ENCODE data around the gene TNNI3K.

TNNI3K gene

DNA sequence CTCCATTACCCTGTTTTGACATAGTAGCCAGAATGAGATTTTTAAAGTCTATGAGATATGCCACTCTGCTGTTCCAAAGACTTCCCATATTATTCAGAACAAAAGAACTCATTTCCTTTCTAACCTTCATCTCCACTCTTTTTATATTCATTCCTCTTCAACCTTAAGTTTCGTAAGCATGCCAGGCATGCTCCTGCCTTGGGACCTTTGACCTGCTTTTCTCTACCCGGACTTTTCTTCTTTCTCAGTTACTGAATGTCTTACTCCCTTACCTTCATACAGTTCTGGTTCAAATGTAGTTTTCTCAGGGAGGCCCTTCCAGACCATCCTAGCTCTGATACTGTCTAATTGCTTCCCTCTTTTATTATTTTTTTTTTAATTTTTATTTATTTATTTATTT lies 81.1 kb downstream of the TNNI3K start:
- FAIRE-seq: no peak

- no peak for FAIRE-seq
Observed at GRCh38 chr1:74317663-74318062, 82.5 kb downstream of the TNNI3K start.

DNA sequence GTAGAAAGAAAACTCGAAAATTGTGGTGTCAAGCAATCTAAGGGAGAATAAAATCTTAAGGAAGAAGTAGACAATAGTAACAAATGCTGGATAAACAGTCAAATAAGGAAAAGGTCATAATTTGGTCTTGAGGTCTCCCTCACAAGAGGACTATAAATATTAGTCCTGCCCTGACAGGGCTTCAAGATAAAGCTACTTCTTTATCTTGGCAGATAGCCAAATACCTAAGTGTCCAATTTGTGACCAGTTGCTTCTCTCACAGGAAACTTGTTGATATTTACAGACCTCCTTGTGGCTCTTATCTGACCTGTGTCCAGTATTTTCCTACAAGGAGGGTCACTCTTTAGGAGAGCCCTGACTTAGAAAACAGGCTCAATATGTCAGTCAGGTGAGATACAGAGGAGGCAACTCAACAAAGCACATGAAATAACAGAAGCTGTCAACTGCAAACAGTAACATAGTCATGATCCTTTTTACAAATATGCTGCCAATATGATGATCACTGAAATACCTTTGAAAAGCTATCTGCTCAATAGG lies 88.8 kb downstream of the TNNI3K start:
- FAIRE-seq: no peak

DNA sequence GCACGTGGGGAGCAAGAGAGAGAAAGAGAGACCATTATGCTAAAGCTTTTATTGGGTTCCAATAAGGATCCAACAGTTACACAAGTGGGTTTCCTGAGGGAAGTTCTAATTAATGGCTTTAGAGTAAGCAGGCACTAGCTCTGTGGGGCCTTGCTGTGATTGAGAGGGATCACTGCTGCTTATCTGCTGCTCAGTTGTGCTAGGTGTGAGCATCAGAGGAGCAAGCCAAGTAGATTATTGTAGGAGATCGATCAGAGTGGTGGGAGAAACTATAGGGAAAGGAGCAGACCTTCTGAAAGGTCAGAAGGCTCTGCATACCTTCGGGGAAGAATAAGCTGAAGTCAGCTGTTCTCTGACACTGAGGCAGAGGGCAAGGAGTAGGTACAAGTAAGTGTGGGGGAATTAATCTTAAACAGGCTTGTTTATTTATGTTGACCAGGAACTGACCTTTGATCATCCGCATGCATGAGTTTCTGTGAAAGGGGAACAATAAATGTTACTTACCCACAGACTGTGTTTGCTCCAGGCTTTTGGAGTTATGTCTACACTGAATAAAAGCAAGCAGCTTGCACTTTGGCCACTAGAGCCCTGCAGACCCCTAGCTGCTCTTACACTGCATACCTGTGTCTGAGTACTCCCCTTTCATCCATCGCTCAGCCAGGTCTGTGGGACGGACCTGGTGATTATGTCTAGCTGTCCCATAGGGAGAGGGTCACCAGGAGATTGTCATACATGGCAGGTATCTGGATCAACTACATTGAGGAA lies 89.7 kb downstream of the TNNI3K start:
- FAIRE-seq: no peak

- no peak for FAIRE-seq
Observed at GRCh38 chr1:74328851-74329250, 93.7 kb downstream of the TNNI3K start.

DNA sequence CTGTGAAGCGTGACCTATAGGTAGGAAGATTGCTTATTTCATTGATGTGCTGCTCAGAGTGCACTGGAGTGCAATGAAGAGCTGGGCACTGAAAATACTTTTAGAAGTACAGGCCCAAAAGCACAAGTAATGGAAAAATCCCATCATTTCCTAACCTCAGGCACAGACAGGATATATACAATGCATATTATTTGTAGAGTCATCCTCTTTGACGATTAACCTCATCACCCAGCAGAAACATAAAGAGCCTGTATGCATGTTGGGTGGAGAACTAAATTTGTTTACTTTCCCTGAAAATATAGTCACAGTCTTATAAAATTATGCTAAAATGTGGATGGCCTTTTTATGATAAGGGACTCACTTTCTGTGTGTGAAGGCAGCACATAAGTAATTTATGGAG lies 98.1 kb downstream of the TNNI3K start:
- no peak for FAIRE-seq

DNA sequence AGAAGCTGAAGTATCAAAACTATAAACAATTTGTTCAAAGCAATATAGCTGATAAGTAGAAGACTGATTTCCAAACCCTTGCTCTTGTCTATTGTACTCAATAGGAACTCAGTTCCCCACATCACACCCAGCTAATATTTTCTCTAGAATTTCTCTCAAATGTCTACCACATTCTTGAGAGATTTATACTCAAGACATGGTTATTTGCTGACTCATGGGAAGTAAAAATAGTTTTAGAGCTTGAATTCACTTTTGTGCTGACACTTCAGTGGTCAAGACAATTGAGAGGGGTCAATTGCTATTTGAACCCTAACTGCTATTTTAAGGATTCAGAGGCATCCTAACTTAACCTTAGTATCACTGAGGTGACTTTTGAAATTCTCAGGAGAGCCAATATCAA lies 99.0 kb downstream of the TNNI3K start:
- no peak for FAIRE-seq

DNA sequence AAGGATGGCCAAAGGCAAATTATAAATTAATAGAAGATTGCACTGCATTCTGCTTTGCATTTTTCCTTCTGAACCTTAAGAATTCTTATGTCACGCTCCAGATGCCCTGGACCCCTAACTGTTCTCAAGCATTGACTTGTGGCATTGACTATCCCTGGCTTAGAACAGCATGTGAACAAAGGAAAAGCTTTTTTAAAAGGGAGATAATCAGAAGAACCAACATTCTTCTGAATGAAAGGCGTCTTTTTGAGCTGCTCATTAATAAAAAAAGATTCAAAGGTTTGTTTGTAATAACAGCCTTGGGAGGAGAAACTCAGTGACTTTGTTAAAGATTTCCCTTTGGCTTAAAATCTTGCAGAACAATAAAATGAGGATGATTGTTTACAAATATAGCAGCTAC lies 105.5 kb downstream of the TNNI3K start:
- FAIRE-seq: no peak

DNA sequence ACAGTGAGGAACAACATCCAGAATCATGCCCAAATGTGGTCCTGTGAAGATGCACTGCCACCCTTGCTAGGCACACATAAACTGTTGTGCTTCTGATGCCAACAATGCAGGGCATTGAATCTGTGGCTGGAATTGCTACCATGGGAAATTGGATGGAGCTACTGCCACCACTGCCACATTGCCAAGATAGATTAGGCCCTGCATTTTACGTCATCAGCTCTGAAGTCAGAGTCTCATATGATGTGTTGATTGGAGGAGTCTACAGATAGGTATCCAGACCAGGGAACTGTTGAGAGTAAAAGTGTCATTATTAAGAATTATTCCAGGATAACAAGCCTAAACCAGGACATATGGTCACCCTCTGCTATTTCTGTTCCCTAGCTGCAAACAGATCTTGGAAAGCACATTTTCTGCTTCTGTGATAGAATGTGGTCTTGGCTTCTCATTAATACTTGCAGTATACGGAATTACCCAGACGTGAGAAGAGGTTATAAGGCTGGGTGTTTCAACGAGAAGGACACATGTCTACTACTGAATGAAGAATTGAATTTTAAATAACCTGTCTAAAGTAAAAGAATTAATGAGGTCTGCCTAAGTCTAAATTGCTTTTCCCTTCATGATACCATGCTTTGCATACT lies 106.6 kb downstream of the TNNI3K start:
- FAIRE-seq: no peak

GRCh38 chr1:74343216-74343615 lies 108.0 kb downstream of the TNNI3K start:
- FAIRE-seq: no peak

- FAIRE-seq: no peak
Observed at GRCh38 chr1:74344387-74344786, 109.2 kb downstream of the TNNI3K start.

- FAIRE-seq: no peak
Observed at GRCh38 chr1:74356493-74356892, 121.3 kb downstream of the TNNI3K start.

GRCh38 chr1:74357150-74357549 lies 122.0 kb downstream of the TNNI3K start:
- FAIRE-seq: no peak

DNA sequence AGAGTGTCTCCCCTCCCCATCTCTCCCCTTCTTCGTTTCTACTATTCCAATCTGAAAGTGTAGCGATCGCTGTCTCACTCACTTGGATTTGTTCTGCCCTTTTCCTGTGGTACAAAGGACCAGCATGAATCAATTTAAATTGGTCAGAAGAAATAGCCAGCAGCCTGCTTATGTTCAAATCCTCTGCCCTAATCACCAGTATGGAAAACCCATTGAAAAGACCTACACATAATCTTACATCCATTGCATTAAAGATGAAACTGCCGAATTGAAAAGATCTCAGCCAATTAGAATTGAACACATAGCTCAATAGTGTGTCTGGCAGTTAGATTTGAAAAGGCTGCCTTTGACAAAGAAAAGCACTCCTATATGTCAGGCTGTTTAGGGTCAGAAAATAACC lies 122.6 kb downstream of the TNNI3K start:
- no peak for FAIRE-seq

DNA sequence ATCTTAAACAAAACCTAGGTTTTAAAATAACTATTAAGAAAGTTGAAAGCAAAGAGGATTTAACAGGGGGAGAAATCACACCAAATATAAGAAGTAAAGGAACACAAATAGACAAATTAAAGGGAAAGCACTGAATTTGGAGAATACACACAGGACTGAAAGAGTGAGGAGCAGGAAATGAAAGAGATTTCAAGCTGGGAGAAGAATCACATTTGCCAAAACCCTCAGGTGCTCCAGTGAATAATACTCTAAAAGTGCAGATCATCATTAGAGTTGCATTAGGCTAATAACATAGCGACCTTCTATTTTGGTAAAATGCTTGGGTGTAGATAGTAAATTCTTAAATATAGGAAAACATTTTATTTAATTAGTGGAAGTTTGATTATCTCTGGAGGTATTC lies 127.5 kb downstream of the TNNI3K start:
- no peak for FAIRE-seq

DNA sequence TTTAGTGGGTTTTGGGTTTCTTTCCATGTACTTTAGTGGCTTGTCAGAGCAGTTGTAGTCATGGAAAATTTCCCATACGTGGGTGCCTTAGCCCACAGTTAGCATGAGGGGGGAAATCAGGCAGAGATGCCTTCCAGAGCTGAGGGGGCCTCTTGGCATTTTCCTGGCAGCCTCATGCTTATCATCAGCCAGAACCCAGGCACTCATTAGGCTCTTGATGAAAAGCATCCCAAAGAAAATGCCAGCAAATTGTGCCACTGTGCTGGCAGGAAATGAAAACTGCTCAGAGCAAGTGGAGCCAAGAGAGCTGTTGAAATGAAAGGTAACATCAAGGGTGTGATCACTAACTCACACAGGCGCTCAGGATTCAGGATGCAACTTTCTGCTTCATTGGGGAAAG lies 128.0 kb downstream of the TNNI3K start:
- FAIRE-seq: no peak

GRCh38 chr1:74367175-74367813 lies 132.1 kb downstream of the TNNI3K start:
- FAIRE-seq: no peak

GRCh38 chr1:74368335-74368734 lies 133.1 kb downstream of the TNNI3K start:
- FAIRE-seq: no peak

- no peak for FAIRE-seq
Observed at GRCh38 chr1:74375376-74375775, 140.2 kb downstream of the TNNI3K start.

DNA sequence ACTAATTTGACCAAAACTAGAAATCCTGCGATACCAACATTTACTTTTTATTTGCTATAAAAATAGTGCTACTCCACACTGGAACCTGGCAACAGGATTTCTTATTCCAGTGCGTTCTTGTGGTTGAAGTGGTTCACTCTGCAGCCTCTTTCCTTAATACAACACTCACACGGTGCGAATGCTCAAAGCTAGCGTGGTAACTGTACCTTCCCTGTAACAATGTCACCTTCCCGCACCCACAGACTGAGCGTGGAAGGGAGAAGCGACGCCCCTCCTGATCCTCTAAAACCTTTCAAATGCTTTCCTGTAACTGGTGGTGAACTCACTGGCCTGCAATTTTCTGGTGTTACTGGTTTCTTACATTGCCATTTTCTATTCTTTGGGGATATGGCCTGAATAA lies 145.1 kb downstream of the TNNI3K start:
- no peak for FAIRE-seq

- FAIRE-seq: no peak
Observed at GRCh38 chr1:74388855-74389254, 153.7 kb downstream of the TNNI3K start.

DNA sequence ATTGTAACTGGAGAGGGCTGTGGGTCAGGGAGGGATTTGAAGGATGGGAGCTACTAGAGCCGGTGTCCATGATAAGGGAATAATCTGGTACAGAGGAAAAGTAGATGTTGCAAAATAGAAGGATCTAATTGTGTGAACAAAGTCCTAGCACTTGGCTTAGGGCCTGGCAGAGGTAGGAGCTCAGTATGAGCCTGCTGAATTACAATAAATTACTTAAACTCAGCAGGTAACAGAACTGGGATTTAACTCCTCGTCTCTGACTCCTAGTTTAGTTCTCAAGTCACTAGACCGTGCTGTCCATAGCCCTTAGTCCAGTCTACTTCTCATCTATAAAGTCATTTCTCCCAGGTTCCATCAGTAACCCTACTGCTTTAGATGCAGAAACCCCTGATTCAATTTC lies 157.0 kb downstream of the TNNI3K start:
- no peak for FAIRE-seq

DNA sequence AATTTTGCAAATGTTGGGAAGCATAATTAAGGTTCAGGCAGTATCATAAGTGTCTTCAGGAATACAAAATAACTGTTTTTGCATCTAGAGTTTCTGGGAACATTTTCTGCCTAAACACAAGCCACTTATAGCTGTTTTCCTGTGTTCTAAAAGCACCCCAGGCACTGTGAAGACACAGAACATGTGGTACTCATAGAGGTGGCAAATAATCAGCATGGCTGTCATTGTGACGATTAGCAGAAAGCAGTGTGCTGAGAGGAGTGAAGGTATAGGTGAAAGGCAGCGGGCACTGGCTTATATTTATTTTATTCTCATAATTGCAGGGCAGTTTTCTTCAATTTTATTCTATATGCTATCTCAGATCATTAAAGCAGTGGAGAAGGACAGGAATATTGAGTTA lies 157.7 kb downstream of the TNNI3K start:
- FAIRE-seq: no peak

- FAIRE-seq: no peak
Observed at GRCh38 chr1:74395571-74395970, 160.4 kb downstream of the TNNI3K start.
